Measurements from ENCODE around the gene IMMP2L.

DNA sequence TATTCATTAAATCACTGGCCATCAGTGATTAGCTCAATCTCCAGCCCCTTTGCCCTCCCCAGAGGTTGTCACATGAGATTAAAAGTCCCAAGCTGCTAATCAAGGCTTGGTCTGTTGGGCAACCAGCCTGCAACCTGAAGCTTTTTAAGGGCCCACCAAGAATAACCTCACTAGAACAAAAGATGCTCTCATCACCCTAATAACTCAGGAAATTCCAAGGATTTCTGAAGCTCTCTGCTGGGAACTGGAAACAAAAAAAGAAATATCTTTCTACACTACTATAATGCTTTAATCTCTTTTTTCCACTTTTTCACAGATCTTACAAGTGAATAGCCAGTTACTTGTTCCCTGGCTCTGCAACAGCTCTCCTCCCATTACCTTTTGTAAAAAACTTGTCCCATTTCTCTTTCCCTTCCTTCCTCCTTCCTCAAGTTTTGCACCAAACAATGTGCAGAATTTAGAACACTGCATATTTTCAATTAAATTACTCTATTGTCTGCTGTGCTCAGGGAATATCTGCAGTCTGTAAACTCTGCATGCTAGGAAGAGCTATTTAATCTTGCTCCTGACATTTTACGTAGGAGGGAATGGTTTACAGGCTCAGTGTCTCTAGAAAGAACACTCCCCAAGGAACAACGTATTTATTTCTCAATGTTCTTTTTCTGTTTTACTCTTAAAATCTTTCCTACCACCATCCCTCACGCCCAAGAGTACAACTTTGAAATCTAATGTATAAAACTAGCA, 169.1 kb downstream of the IMMP2L start:
- TF ChIP-seq POLR2A (IDR thresholded peaks at IDR 0.05; ENCODE audit: low read depth) (no peak), EP300 (IDR thresholded peaks at IDR 0.05) (no peak)
- TF ChIP-seq, protein P1, sequence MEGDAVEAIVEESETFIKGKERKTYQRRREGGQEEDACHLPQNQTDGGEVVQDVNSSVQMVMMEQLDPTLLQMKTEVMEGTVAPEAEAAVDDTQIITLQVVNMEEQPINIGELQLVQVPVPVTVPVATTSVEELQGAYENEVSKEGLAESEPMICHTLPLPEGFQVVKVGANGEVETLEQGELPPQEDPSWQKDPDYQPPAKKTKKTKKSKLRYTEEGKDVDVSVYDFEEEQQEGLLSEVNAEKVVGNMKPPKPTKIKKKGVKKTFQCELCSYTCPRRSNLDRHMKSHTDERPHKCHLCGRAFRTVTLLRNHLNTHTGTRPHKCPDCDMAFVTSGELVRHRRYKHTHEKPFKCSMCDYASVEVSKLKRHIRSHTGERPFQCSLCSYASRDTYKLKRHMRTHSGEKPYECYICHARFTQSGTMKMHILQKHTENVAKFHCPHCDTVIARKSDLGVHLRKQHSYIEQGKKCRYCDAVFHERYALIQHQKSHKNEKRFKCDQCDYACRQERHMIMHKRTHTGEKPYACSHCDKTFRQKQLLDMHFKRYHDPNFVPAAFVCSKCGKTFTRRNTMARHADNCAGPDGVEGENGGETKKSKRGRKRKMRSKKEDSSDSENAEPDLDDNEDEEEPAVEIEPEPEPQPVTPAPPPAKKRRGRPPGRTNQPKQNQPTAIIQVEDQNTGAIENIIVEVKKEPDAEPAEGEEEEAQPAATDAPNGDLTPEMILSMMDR (IDR thresholded peaks at IDR 0.05), result no peak

All from esophagus muscularis mucosa (tissue), 4 donors.